Stomach smooth muscle (tissue), 2 donors: ENCODE results near the gene ZSWIM9.

ENCODE experiments used
- H3K27ac ChIP-seq: one replicate; pipeline ENCODE4 v1.7.0; 2013; ENCODE audit warnings: mild to moderate bottlenecking, low read length, inconsistent platforms
- H3K27me3 ChIP-seq, 2 donors: one replicate each; pipeline ENCODE4 v1.7.0; 2013; ENCODE audit warnings: low read length in 2 of 2; ENCODE audit not compliant: insufficient read depth in 2 of 2, control insufficient read depth in 1 of 2
- H3K36me3 ChIP-seq, 2 donors: one replicate each; pipeline ENCODE4 v1.7.0; 2013; ENCODE audit warnings: low read length in 2 of 2; ENCODE audit not compliant: control insufficient read depth in 2 of 2, insufficient read depth in 2 of 2
- H3K4me1 ChIP-seq: one replicate; pipeline ENCODE4 v1.7.0; 2013; ENCODE audit warnings: low read length; ENCODE audit not compliant: control insufficient read depth, insufficient read depth
- H3K4me3 ChIP-seq, 2 donors: one replicate each; pipeline ENCODE4 v1.7.0; 2013; ENCODE audit warnings: low read length in 2 of 2
- H3K9ac ChIP-seq, 2 donors: one replicate each; pipeline ENCODE4 v1.7.0; 2013; ENCODE audit warnings: low read length in 2 of 2, mild to moderate bottlenecking in 1 of 2
- H3K9me3 ChIP-seq, 2 donors: one replicate each; pipeline ENCODE4 v1.7.0; 2013; ENCODE audit warnings: low read length in 2 of 2; ENCODE audit not compliant: control insufficient read depth in 2 of 2
- donor health status: healthy.
- donor health status: Pancreatic carcinoma.

Gene ZSWIM9

DNA sequence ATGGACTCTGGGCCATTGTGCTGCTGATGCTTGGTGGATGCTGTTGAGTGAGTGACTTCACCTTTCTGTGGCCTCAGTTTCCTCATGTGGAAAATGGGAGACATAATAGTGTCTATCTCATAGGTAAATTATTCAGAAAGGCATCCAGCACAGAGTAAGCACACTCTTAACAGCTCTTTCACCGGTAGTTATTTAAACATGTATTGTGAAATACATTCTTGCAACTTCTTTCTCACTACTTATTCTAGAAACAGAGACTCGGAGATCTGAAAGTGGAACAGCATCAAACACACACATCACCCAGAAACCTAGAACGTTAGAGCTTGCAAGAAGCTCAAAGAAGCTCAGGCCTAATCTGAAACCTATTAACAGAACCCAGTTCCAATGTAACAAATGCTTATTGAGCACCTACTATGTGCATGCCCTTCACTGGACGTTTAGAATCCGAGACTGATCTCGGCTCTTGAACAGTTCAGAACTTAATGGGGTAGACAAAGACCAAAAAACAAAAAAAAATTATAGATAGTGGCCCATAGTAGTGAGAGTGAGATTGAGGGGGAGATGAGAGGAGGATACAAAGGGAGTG, 4.1 kb downstream of the ZSWIM9 start:
- H3K9ac ChIP-seq: no peak overlapping the region
- H3K4me1 ChIP-seq: peaks cover 13% of the 10 kb centered on the region
- H3K27ac ChIP-seq: no peak overlapping the region
- H3K36me3 ChIP-seq: peaks cover 10 to 18% of the 10 kb centered on the region in 2 donors
- H3K9me3 ChIP-seq: no peaks in the 10 kb centered on the region
- H3K4me3 ChIP-seq: no peak overlapping the region
- H3K27me3 ChIP-seq: no peaks in the 10 kb centered on the region

DNA sequence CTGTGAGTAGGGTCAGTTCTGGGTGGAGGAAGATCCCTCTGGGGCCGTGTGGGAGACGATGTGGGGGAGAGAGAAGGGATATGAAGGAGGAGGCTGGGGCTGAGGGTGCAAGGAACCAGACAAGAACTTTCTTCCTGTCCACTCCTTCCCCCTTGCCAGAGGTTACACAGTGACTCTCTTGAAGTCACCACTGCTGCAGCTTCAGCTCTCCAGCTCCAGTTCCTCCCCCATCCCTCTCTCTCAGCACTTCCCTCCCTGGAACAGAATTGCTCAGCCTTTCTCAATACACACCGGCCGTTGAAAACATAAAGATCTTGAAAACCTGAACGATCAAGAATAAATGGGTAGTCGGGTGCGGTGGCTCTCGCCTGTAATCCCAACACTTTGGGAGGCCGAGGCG, 5.1 kb downstream of the ZSWIM9 start:
- no peak overlapping the region for H3K4me3 ChIP-seq
- H3K27ac ChIP-seq: no peak overlapping the region
- H3K4me1 ChIP-seq: peaks cover 10% of the 10 kb centered on the region
- no peaks in the 10 kb centered on the region for H3K27me3 ChIP-seq
- H3K9me3 ChIP-seq: no peaks in the 10 kb centered on the region
- peaks cover 10 to 20% of the 10 kb centered on the region in 2 donors for H3K36me3 ChIP-seq
- H3K9ac ChIP-seq: no peak overlapping the region

DNA sequence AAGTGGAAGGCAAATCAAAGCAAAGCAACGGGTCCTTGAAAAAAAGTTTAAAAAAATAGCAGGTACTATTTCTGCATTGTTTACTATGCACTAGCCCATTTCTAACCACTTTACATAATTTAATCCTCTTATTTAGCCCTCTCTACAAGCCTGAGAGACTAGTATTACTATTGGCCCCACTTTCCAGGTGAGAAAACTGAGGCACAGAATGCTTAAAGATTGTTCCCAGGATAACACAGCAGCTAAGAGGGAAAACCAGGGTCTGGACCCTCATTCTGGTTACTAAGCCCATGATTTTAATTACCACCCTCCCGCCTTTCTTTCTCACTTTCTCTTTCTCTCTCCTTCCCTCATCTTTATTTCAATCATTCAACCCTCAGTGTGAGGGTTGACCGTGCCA, 5.7 kb downstream of the ZSWIM9 start:
- no peak overlapping the region for H3K9ac ChIP-seq
- H3K9me3 ChIP-seq: peaks cover 0 to 3% of the 10 kb centered on the region in 2 donors
- peaks cover 10 to 20% of the 10 kb centered on the region in 2 donors for H3K36me3 ChIP-seq
- H3K27ac ChIP-seq: no peak overlapping the region
- peaks cover 6% of the 10 kb centered on the region for H3K4me1 ChIP-seq
- H3K27me3 ChIP-seq: no peaks in the 10 kb centered on the region
- no peak overlapping the region for H3K4me3 ChIP-seq

DNA sequence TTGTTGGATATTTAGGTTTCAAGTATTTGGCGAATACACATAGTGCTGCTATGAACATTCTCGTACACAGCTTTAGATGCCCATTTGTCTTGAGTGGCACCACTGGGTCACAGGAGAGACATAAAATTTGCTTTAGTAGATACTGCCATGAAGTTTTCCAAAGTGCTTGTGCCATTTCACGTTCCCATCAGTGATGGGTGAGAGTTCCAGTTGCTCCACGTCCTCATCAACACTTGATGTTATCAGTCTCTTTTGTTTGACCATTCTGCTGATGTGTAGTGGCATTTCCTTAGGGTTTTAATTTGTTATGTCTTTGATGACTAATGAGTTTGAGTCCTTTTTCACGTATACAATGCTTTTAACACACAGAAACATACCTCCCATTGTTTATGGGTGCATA, 11.0 kb downstream of the ZSWIM9 start:
- Histone ChIP-seq H3K9me3 (peaks cover 0 to 9% of the 10 kb centered on the region in 2 donors), H3K27ac (no peak overlapping the region), H3K4me1 (no peaks in the 10 kb centered on the region), H3K36me3 (peaks cover 0 to 4% of the 10 kb centered on the region in 2 donors), H3K9ac (no peak overlapping the region), H3K4me3 (no peak overlapping the region), H3K27me3 (no peaks in the 10 kb centered on the region)

DNA sequence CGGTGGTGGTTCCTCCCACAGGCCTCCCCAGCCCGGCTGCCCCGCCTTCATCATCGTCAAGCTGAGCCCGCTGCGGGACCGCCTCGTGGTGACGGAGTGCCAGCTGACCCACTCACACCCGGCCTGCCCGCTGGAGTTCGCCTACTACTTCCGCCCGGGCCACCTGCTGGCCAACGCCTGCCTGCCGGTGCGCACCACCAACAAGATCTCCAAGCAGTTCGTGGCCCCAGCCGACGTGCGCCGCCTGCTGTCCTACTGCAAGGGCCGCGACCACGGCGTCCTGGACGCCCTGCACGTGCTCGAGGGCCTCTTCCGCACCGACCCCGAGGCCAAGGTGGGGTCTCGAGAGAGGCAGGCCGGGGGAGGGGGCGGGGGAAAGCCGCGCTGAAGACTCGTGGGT, 12.0 kb downstream of the ZSWIM9 start:
- peaks cover 0 to 4% of the 10 kb centered on the region in 2 donors for H3K36me3 ChIP-seq

DNA sequence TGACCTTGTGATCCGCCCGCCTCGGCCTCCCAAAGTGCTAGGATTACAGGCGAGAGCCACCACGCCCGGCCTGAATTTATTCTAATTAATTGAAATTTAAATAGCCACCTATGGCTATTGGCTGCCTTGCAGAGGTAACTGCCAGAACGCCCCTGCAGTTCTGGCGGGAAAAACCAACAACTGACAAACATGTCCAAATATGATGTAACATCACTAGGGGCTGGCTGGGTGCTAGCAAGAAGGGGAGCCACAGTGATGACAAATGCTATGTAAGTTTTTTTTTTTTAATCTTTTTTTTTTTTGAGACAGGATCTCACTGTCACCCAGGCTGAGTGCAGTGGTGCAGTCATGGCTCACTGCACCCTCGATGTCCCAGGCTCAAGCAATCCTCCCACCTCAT, 12.9 kb downstream of the ZSWIM9 start:
- H3K9ac ChIP-seq: no peak overlapping the region
- peaks cover 0 to 4% of the 10 kb centered on the region in 2 donors for H3K36me3 ChIP-seq
- H3K4me3 ChIP-seq: no peak overlapping the region
- no peaks in the 10 kb centered on the region for H3K27me3 ChIP-seq
- H3K9me3 ChIP-seq: peaks cover 0 to 9% of the 10 kb centered on the region in 2 donors
- no peaks in the 10 kb centered on the region for H3K4me1 ChIP-seq
- no peak overlapping the region for H3K27ac ChIP-seq

More for the DNA sequence above, 12.0 kb downstream of the ZSWIM9 start:
- Histone ChIP-seq H3K4me1 (no peaks in the 10 kb centered on the region), H3K9ac (no peak overlapping the region), H3K27ac (no peak overlapping the region), H3K4me3 (no peak overlapping the region), H3K9me3 (peaks cover 0 to 9% of the 10 kb centered on the region in 2 donors), H3K27me3 (no peaks in the 10 kb centered on the region)

DNA sequence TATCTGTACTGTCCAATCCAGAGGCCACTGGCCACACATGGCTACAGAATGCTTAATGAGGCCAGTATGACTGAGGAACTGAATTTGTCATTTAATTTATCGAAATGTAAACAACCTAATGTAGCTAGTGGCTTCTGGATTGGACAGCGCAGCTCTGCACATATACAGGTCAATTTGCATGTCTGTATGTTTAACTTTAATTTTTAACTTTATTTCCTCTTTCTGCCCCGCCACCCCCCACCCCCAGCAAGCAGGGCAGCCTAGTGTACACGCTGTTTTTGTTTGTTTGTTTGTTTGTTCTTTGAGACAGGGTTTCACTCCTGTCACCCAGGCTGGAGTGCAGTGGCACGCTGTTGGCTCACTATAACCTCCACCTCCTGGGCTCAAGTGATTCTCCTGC, 15.5 kb downstream of the ZSWIM9 start:
- no peak overlapping the region for H3K27ac ChIP-seq
- H3K9ac ChIP-seq: no peak overlapping the region
- peaks cover 0 to 2% of the 10 kb centered on the region in 2 donors for H3K36me3 ChIP-seq
- no peak overlapping the region for H3K4me3 ChIP-seq
- no peaks in the 10 kb centered on the region for H3K4me1 ChIP-seq
- peaks cover 0 to 8% of the 10 kb centered on the region in 2 donors for H3K9me3 ChIP-seq
- H3K27me3 ChIP-seq: no peaks in the 10 kb centered on the region

DNA sequence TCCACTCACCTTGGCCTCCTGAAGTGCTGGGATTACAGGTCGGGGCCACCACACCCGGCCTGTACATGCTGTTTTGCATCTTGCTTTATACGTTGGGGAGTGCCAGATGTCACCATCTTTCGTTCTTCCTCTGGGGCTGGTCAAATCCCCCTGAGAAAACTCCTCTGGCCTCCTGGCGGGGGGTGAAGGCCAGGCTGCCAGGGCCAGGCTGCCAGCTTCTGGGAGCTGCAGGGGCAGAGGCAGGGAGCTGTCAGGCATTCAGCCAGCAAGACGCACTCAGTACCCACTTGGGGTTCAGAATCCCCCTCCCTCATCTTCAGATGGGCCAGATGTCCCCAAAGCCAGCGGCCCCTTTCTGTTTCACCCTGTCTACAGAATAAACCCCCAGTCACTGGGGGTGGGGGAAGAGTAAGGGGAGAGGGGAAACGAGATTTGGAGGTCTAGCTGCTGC, 16.1 kb downstream of the ZSWIM9 start:
- Histone ChIP-seq H3K4me1 (no peaks in the 10 kb centered on the region), H3K27ac (no peak overlapping the region), H3K36me3 (peaks cover 0 to 3% of the 10 kb centered on the region in 2 donors), H3K9ac (no peak overlapping the region), H3K27me3 (no peaks in the 10 kb centered on the region), H3K4me3 (no peak overlapping the region), H3K9me3 (peaks cover 0 to 3% of the 10 kb centered on the region in 2 donors)

DNA sequence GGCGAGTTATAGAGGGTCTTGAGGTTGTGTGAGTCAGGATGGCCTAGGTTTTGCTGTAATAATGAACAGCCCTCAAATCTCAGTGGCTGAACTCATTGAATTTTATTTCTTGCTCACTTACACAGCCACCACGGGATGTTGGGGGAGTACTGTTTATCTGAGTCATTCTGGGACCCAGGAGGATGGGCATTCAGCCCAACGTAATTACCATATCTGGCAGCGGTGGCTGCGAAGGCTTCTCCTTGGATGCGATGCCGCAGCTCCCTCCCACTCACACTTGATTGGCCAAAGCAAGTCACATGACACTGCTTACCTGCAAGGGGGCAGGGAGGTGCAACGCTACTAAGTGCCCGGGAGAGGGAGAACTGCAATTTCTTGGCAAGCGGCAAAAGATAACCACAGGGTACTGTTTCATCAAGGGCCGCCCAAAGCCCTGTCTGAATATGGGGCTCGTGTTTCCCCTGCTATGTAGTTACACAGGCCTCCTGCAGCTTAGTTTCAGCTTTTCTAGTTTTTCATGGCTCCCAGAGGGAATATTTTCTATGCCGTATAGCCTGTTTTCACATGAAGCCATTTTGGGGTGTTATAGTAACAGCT, 19.9 kb downstream of the ZSWIM9 start:
- Histone ChIP-seq H3K4me1 (no peaks in the 10 kb centered on the region), H3K27me3 (no peaks in the 10 kb centered on the region), H3K4me3 (no peak overlapping the region), H3K27ac (no peak overlapping the region), H3K9me3 (no peaks in the 10 kb centered on the region), H3K36me3 (peaks cover 3 to 9% of the 10 kb centered on the region in 2 donors), H3K9ac (no peak overlapping the region)

DNA sequence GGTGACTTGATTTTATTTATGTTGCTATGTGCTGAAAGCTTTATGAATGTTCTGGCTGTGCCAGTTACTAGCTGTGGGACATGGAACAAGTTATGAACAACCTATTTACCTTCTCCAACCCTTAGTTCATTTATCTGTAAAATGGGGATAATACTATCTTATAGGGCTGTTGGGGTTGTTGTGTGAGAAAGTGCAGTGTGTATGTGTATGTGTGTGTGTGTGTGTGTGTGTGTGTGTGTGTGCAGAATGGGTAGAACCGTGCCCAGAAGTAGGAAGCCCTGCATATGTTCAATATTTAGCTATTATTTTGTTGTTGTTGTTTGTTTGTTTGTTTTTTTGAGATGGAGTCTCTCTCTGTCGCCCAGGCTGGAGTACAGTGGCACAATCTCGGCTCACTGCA, 20.4 kb downstream of the ZSWIM9 start:
- Histone ChIP-seq H3K27ac (no peak overlapping the region), H3K9ac (no peak overlapping the region), H3K36me3 (peaks cover 3 to 9% of the 10 kb centered on the region in 2 donors), H3K27me3 (no peaks in the 10 kb centered on the region), H3K4me3 (no peak overlapping the region), H3K4me1 (no peaks in the 10 kb centered on the region), H3K9me3 (no peaks in the 10 kb centered on the region)

DNA sequence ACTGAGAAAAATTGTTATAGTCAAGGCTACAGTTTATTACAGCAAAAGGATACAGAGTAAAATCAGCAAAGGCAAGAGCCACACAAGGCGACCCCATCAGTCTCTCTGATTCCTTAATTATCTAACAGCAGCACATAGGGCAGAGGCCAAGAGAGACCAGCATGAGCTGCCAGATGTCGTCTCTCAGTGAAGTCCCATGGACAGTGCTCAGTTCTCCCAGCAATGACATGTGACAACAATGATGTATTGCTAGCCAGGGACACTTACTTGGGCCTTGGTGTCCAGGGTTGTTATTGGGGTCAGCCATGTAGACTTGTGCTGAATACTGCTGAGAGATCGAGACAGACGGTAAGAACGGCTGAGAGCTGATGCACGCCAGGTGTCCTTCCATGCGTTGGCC, 22.3 kb downstream of the ZSWIM9 start:
- Histone ChIP-seq H3K9ac (no peak overlapping the region), H3K36me3 (peaks cover 3 to 9% of the 10 kb centered on the region in 2 donors), H3K4me1 (peaks cover 4% of the 10 kb centered on the region), H3K27ac (no peak overlapping the region), H3K9me3 (no peaks in the 10 kb centered on the region), H3K4me3 (no peak overlapping the region), H3K27me3 (no peaks in the 10 kb centered on the region)
